T-helper 1 cell (primary cell): ENCODE data around the gene SLC16A10.
A peak's percentile ranks its signal among the peaks of the same experiment; 100 is the strongest.
"Not testable (repeated sequence)": the region's sequence is repeated elsewhere in the genome, so short reads cannot be mapped to it uniquely, and the experiment has no call there.

Experiments used
- DNase-seq, 5 donors: peaks; one replicate each; pipeline ENCODE4 v3.0.0-alpha.2; 2012 to 2020

The SLC16A10 gene

DNA sequence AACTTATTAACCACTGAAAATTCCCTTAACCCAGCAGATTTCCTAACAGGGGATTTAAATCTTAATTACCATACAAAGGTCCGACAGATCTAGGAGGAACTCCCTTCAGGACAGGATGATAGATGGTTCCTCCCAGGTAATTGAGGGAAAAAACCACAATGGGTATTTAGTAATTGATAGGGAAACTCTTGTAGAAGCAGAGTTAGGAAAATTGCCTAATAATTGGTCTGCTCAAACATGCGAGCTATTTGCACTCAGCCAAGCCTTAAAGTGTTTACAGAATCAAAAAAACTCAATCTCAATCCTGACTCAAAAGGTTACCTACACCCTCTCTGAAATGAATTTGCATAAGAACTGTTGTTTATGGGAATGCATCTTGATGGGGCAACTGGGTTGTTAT is 45.4 kb downstream of the SLC16A10 start:
- not testable (repeated sequence) for DNase-seq

- DNase-seq: not testable (repeated sequence)
Observed at GRCh38 chr6:111134236-111134869, 47.0 kb downstream of the SLC16A10 start.

DNA sequence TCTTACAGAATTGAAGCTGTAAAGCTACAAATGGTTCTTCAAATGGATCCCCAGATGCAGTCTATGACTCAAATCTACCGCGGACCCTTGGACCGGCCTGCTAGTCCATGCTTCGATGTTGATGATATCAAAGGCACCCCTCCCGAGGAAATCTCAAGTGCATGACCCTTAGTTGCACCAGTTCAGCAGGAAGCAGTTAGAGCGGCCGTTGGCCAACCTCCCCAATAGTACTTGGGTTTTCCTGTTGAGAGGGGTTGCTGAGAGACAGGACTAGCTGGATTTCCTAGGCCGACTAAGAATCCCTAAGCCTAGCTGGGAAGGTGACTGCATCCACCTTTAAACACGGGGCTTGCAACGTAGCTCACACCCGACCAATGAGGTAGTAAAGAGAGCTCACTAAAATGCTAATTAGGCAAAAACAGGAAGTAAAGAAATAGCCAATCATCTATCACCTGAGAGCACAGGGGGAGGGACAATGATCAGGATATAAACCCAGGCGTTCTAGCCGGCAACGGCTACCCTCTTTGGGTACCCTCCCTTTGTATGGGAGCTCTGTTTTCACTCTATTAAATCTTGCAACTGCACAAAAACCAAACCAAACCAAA is 50.3 kb downstream of the SLC16A10 start:
- DNase-seq: not testable (repeated sequence)

DNA sequence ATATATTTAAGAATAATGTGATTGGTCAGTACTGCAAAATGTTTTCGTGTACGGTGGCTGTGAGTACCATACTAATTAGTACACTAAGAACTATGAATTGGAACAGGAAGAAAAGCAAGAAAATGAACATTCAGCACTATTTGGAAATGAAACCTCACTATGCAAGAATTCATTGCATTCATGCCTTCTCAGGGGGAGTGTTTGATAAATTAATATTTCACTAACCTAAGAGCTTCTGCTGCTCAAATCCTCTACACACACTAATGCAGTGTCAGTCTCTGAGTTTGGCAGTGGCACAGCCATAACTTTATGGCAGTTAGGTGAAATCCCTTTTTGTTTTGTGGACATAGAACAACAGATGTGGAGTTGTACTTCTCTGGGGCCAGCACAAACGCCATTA is 60.1 kb downstream of the SLC16A10 start:
- DNase-seq: no peak

DNA sequence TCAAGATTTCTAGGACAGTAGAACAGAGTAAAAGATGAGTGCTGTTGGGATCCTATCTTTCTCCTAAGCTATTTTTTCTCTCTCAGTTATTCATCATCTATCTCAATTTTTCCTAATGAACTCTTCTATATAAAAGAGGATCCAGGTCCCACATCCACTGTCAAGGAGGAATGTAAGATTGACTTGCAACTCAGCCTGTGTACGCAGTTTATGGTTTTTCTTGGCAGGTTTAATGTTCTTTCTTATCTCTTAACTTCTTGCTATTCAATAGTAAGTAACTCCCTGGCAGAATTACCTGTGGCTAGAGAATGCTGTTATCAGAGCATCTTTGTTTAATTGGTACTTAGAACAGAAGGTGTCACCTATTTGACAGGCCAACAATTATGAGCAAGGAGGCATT is 60.8 kb downstream of the SLC16A10 start:
- DNase-seq: no peak

- DNase-seq: no peak
Observed at GRCh38 chr6:111150577-111150976, 63.3 kb downstream of the SLC16A10 start.

- peak in 1 of 5 donors; percentile 10 for DNase-seq
Observed at GRCh38 chr6:111154981-111155380, 67.7 kb downstream of the SLC16A10 start.

- peak in 1 of 5 donors; percentile 30 for DNase-seq
Observed at GRCh38 chr6:111157412-111157811, 70.1 kb downstream of the SLC16A10 start.

GRCh38 chr6:111159633-111160032 is 72.3 kb downstream of the SLC16A10 start:
- DNase-seq: peak in 1 of 5 donors; percentile 33

DNA sequence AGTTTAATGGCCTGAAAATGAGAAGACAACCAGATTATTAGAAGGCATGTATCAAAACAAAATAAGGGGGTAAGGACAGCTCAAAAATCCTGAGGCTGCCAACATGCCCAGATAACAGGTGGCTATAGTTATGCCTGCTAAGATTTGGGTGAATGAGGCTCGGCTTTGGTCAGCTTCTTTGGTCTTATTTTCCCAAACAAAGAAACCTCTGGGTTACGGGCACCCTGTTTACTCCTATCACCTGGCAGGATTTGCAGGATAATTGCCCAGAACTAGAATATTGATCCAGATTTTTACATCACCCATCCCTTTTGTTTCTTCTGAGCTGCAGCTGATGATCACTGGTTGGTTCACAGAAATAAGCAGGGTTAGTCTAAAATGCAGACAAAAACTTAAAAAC is 74.3 kb downstream of the SLC16A10 start:
- no peak for DNase-seq

GRCh38 chr6:111162504-111162903 is 75.2 kb downstream of the SLC16A10 start:
- no peak for DNase-seq

DNA sequence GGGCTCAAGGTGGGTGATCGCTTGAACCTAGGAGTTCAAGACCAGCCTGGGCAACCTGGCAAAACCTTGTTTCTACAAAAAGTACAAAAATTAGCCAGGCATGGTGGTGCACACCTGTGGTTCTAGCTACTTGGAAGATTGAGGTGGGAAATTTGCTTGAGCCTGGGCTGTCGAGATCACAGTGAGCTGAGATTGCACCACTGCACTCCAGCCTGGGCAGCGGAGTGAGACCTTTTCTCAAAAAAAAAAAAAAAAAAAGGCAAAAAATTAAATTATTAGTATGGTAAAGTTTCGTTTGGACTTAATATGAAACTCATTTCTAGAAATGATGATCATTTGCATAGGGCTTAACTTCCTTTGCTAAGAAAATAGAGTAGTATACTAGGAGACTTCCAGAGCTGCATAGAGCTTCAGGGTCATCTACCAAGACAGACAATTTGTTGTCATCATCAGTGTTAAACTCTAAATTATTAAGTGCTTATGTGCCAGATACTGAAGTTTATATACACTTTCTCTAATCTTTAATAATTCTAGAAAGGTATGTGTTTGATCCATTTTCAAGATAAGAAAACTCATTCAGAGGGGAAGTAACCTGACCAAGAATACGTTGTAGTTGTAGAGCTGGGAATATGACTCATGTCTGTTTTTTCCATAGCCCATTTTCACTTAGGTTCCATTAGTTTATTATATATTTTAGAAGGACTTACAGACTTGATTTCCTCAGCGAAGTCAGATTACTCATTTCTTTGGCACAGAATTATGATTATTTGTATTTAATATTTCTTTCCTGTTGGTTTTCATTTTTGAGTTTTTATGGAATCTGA is 84.5 kb downstream of the SLC16A10 start:
- DNase-seq: no peak

GRCh38 chr6:111172563-111172962 is 85.3 kb downstream of the SLC16A10 start:
- DNase-seq: no peak

DNA sequence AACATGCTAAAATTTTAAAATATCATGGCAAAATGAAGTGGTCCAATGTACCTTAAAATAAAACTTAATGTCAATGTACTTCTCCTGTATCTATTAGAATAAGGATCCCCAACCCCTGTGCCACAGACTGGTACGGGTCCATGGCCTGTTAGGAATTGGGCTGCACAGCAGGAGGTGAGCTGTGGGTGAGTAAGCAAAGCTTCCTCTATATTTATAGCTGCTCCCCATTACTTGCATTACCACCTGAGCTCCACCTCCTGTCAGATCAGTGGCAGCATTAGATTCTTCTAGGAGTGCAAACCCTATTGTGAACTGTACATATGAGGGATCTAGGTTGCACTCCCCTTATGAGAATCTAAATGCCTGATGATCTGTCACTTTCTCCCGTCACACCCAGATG is 86.0 kb downstream of the SLC16A10 start:
- DNase-seq: no peak

- peak in 1 of 5 donors; percentile 41 for DNase-seq
Observed at GRCh38 chr6:111173946-111174345, 86.6 kb downstream of the SLC16A10 start.

DNA sequence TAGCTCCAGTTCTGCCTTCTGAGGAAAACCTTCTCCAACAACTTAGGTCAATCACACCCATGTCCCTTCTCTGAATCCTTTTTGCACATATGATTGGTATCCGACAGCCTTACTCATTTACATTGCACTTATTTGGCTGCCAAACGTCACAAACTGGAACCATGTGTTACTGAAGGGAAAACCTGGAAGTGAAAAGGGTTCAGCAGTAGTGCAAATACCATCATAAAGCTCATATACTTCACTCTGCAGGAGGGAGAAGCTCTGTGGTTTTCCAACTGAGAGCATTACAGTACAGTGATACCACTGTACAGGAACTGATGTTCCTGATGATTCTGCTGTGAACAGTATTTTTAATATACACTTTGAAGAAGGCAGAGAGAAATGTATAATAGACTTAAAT is 87.8 kb downstream of the SLC16A10 start:
- DNase-seq: no peak

- no peak for DNase-seq
Observed at GRCh38 chr6:111176038-111176759, 88.9 kb downstream of the SLC16A10 start.

DNA sequence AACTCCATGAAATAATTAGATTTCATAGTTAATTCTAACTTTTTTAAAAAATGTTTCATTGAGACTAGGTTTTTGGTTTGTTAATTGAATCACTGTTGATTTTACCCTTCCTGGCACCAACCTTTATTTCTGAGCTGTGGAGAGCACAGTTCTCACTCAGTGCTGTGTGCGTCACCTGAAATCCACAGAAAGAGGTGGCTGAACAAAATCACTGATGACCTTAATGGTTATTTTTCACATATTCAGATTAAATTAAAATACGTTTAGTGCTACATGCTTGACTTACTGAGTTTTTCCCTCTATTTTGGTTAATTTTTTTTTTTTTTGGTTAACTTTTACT is 89.4 kb downstream of the SLC16A10 start:
- no peak for DNase-seq

- no peak for DNase-seq
Observed at GRCh38 chr6:111177131-111177530, 89.8 kb downstream of the SLC16A10 start.

GRCh38 chr6:111183702-111184517 is 96.6 kb downstream of the SLC16A10 start:
- peak in 1 of 5 donors; percentile 39 for DNase-seq

GRCh38 chr6:111184827-111185532 is 97.7 kb downstream of the SLC16A10 start:
- no peak for DNase-seq

GRCh38 chr6:111185954-111186353 is 98.7 kb downstream of the SLC16A10 start:
- DNase-seq: no peak
